Measurements from ENCODE around the gene GATAD2B.
"Not testable (repeated sequence)": the region's sequence is repeated elsewhere in the genome, so short reads cannot be mapped to it uniquely, and the experiment has no call there.

DNA sequence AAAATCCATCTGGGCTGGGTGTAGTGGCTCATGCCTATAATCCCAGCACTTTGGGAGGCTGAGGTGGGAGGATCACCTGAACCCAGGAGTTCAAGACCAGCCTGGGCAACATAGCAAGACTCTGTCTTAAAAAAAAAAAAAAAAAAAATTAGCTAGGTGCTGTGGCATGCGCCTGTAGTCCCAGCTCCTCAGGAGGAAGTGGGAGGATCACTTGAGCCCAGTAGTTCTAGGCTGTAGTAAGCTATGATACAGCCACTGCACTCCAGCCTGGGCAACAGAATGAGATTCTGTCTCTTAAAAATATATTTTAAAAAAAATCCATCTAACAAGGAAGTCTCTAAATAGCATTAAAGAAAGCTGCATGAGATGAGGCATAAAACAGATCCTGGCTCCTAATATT is 26.9 kb downstream of the GATAD2B start:
- TF ChIP-seq, protein P1, sequence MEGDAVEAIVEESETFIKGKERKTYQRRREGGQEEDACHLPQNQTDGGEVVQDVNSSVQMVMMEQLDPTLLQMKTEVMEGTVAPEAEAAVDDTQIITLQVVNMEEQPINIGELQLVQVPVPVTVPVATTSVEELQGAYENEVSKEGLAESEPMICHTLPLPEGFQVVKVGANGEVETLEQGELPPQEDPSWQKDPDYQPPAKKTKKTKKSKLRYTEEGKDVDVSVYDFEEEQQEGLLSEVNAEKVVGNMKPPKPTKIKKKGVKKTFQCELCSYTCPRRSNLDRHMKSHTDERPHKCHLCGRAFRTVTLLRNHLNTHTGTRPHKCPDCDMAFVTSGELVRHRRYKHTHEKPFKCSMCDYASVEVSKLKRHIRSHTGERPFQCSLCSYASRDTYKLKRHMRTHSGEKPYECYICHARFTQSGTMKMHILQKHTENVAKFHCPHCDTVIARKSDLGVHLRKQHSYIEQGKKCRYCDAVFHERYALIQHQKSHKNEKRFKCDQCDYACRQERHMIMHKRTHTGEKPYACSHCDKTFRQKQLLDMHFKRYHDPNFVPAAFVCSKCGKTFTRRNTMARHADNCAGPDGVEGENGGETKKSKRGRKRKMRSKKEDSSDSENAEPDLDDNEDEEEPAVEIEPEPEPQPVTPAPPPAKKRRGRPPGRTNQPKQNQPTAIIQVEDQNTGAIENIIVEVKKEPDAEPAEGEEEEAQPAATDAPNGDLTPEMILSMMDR (IDR thresholded peaks at IDR 0.05), result not testable (repeated sequence)
- not testable (repeated sequence) for TF ChIP-seq POLR2A (IDR thresholded peaks at IDR 0.05)

Data from esophagus squamous epithelium (tissue), 4 donors.